ENCODE measurements around the gene NOM1.

NOM1 gene

DNA sequence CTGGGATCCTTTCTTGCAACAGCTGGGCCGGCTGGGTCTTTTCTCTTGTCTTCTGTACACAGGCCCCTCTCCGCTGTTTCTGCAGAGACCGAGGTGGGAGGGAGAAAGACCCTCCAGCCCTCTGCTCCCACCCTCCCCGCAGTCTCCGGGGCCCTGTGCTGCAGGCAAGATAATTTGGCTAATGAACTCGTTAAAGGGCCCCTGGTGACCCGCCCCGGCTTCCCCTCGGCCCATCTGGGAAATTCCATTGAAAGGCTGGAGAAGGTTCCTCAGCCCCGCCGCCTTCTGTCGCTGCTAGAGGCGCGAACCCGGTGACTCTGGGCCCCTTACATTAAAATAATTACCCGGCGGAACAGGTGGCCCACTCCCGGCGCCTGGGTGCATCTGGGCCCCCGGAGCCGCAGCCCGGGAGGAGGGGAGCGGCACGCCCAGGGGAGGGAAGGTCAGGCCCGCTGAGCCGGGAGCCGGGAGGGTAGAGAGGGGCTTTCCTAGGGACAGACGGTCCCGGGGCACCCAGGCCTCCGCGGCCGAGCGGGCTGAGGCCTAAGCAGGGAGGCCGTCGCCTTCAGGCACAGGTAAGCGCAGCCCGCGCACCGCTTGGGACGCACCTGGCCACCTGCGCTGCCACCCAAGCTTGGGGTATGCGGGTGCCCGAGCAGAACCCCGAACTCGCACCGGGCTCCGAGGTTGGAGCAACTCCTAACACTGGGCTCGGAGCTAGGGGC, 68.3 kb downstream of the NOM1 start:
- no peak for DNase-seq

DNA sequence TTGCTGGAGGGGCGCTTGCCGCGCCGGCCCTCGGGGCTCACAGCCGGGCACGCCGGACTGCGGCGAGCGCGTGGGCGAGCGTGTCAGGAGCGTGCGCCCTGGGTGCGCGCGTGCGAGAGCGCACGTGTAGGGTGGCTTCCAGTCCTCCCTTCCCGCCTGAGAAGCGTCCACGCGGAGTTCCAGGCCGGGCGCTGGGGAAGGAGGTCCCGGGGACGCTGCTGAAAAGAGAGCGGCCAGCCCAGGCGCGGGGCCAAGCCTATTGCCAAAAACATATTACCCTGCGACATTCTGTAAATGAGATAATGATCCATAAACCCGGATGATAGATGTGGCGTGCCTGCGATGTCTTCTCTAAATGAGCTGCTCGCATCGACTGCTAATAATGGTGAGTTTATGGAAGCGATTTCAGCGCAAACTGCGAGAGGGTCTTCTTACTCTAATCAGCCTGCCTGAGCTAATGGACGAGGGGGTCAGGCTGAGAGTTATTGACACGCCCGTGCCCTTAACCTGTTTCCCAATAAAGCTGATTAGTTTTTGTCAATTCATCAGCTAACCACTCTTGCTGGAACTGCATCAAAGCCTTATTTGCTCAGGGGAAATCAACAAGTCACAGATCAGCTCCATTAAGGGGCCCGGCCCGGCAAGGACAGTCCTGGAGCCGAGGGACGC, 69.0 kb downstream of the NOM1 start:
- DNase-seq: no peak

DNA sequence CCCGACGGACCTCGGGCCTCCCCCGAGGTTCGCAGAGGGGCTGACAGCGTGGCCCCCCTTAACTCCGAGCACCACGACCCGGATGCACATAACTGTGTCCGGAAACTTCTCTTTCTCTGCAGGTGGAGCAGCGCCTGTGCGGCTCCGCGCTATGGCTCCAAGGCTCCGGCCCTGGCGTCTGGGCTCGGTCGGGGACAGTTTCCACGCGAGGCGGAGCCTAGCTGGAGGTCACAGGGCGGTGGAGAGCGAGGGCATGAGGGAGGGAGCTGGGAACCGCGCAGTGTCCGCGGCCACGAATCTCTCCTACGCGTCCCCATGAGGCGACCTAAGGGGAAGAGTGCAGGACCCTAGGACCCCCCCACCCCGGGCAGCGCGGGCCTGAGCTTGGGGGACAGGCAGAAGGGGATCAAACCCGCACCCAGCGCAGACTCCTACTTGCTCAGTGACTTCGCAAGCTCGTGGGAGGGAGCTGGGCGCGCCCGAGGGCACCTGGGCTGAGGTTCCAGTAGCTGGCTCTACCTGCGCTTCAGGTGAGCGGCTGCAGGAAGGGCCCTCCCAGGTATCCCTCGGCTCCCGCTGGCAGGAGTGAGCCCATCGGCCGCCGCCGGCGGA, 69.6 kb downstream of the NOM1 start:
- DNase-seq: no peak

DNA sequence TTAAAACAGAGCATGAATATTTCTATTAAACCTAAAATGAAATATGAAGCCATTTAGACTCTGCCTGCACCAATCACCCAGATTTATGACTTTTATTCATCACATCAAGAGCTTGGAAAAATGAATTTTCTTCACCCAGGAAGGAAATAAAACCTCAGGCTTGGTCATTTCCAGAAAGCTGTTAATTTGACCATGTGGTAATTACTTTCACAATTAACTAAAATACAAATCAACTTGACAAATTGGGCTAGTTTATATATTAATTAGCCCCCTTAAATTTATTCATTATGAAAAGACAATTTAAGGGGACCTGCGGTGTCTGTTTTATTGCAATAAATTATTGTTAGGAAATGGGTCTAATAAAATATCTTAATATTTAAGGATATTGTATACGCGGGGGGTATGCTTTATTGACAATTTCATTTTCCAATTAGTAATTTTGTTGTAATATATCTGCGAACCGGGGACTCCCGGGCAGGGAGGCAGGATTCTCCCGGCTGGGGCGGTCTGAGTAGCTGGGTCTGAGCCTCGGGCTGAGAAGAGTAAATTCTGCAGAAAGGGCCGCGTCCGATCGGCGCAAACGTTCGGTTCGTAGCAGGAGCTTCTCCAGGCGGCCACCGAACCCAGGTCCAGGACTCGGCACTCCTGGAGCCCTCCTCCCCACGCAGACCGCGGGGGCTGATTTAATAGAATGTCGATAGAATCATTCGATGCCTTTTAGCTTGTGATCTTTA, 70.4 kb downstream of the NOM1 start:
- DNase-seq: no peak

DNA sequence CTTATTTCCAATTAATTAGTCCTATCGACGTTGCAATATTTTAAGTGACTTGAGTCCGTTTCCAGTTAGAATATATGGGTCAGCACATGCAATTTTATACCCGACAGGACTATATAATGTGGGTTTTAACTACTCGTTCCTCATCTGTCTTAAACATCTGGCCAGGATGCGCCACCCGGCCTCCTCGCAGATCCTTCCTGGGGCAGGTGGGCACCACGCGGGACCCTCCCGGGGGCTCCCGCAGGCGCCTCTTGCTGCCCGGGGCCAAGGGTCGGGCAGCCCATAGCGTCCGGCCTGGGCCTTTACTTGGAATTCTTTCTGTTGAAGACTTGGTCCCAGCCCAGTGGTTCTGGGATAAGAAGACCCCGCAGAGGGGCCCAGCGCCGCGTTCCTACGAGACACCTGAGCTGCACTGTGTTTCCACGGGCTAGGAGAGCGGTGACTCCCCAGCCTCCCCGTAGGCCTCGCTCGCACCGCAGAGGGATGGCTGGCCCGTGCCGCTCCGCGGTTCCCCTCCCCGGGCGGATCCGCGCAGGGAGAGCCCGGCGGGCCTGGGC, 71.1 kb downstream of the NOM1 start:
- DNase-seq: no peak

DNA sequence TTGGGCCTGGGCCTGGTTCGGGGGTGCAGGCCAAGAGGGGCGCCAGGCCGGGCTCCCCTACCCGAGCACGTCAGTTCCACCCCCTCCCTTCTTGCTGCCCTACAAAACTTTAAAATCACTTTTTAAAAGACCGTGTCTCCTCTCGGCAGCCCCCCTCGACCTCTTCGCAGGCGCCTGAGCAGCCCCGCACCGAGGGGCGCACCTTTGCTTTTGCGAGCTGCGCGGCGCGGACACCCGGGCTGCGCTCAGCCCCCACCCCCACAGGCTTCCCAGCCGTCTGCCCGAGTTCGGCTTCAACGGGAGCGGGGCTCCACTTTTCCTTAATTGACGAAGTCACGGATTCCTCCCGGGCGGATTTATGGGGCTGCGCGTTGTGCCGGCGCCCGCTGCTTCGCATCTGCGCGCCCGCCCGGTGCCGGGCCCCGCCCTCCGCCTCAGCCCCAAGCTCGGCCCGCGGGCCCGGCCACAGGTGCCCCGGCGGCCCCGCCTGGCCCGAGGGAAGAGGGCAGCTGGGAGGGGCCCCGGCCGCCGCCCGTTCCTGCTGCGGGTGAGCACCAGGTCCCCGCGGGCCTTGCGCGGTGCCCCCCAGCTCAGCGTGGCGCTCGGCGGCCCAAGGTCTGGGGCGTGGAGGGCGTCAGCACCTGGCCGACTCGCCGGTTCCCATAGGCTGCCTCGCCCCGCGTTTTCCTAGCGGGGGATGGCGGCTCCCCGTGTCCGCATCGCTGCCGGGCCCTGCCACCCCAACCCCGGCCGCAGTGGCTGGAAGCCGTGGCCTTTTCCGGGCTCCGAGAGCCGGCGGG, 71.8 kb downstream of the NOM1 start:
- no peak for DNase-seq

DNA sequence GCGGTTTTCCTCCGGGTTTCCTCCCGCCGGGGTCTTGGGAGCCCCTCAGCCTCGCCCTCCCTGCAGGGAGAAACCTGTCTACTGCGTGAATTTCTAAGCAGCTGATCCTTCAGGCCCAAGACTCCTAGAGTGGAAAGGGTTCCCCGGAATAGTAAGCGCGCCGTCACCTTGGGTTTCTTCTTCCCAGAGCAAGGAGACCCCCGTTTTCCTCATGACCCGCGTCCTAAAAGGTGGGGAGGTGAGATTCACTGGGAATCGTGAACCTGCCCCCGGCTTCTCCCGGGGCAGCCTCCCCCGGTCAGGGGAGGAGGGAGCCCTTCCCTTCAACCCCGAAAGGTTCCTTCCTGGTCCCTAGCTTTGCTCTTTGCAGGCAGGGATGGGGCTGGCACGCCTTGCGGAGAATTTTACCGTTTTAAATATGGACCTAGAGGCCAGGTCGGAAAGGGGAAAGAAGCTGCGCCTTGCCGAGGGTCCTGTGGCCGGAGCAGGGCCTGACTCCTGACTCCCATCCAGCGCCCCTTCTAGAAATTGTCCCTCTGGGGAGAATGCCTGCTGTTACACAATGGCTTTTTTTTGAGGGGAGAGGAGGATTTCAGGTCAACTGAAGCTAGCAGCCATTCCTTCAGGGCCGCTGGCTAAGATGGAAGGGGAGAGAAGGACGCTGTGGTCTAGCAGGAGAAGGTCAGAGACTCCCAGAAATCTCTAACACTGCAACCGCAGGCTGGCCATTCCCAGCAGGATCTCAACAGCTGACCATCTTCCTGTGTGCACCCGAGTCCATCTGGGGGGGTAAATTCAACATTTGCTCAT, 72.6 kb downstream of the NOM1 start:
- no peak for DNase-seq

All from NCI-H774 (cell line).